OCI-LY7 (cell line): ENCODE data around the gene IL1RAPL1.

ENCODE experiments used
- EZH2phosphoT487 ChIP-seq: fragments of 200-600 bp; sonication (generic); IDR thresholded peaks from 2 replicates; pipeline ENCODE4 v1.6.1; 2018; ENCODE audit warnings: low read depth, borderline replicate concordance, mild to moderate bottlenecking, mixed run types, antibody characterized with exemption, low read length, moderate library complexity, mixed read lengths
- TF ChIP-seq, protein P1 (sequence below): fragments of 200-600 bp; sonication (generic); conservative IDR thresholded peaks from 2 replicates; pipeline ENCODE4 v1.5.1; 2014; ENCODE audit warnings: mild to moderate bottlenecking, antibody characterized with exemption, low read length, moderate library complexity, mixed read lengths

DNA sequence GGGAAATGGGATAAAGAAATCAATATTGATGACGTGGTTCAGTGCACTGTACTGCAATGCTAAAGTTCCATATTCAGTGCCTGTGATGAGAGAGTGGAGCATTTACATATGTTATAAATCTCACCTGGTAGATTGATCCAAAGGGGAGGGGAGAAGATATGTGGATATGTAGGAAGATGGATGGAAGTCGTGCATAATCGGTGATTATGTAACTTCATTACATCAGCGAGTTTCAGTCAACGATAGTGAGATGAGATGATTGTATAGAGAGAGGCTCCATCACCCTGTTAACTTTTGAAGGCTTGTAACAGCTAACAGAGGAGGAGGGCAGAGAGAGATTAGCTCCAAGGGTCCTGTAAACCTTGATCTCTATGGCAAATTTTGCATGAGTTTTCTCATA is 1.8 kb downstream of the IL1RAPL1 start:
- no peak for TF ChIP-seq EZH2phosphoT487
- TF ChIP-seq, protein P1, sequence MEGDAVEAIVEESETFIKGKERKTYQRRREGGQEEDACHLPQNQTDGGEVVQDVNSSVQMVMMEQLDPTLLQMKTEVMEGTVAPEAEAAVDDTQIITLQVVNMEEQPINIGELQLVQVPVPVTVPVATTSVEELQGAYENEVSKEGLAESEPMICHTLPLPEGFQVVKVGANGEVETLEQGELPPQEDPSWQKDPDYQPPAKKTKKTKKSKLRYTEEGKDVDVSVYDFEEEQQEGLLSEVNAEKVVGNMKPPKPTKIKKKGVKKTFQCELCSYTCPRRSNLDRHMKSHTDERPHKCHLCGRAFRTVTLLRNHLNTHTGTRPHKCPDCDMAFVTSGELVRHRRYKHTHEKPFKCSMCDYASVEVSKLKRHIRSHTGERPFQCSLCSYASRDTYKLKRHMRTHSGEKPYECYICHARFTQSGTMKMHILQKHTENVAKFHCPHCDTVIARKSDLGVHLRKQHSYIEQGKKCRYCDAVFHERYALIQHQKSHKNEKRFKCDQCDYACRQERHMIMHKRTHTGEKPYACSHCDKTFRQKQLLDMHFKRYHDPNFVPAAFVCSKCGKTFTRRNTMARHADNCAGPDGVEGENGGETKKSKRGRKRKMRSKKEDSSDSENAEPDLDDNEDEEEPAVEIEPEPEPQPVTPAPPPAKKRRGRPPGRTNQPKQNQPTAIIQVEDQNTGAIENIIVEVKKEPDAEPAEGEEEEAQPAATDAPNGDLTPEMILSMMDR = no peak
